ENCODE measurements around the gene POU2F3. TPM values are rescaled to one million over a fixed set of nuclear protein-coding genes. Genes with fewer than 3 reads are reported as not detected.

POU2F3 gene
- total and polyA plus RNA-seq, 2 of the 13 experiments (the other 11 are each of a cell fraction or from before 2014, with no cell fraction given): not detected

DNA sequence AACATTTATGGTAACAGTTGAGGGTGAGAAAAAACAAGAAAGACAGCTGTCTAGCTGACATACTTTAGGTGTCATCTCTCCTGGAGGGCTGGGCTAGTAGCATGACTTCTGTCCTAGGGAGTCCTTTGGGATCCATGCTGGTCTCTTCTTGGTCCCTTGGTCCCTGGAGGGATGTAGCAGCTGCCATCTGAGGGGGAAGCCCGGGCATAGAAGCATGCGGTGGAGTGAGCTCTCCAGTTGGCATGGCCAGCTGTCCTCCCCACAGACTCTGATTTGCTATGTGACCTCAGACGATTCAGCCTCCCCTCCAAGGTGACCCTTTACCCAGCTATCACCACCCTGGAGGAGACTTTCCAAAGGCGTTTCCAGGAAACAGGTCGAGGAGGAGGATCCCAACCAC is 28.7 kb downstream of the POU2F3 start:
- Histone ChIP-seq H3K4me2 (ENCODE audit: low read depth, low read length) (no peak overlapping the region), H3K27ac (ENCODE audit: extremely low read length, insufficient read depth, low read length) (no peak overlapping the region), H3K79me2 (ENCODE audit: insufficient read depth, low read length) (no peaks in the 10 kb centered on the region), H3K9me3 (ENCODE audit: low read length) (no peaks in the 10 kb centered on the region), H3K36me3 (replicated peaks in 1 of 2; ENCODE audit: control insufficient read depth in 1 of 2, insufficient read depth in 2 of 2, low read length in 2 of 2) (no peaks in the 10 kb centered on the region), H3K4me3 (replicated peaks in 1 of 3; ENCODE audit: insufficient read depth in 1 of 3, low read depth in 2 of 3, low read length in 3 of 3) (no peak overlapping the region), H3K27me3 (ENCODE audit: control insufficient read depth in 1 of 2, insufficient read depth in 2 of 2, low read length in 2 of 2) (peaks cover 4 to 38% of the 10 kb centered on the region in 2 experiments; a peak in 4 of 5 replicates), H3K4me1 (ENCODE audit: insufficient read depth, low read length) (no peaks in the 10 kb centered on the region), H2AFZ (ENCODE audit: low read length) (no peak overlapping the region), H3K9ac (ENCODE audit: insufficient read depth, low read depth, low read length) (no peak overlapping the region), H4K20me1 (ENCODE audit: insufficient read depth, low read length) (no peaks in the 10 kb centered on the region)
- no TSS peak for BruUV-seq (replicated peaks)
- in situ Hi-C loops (cut with HindIII; ENCODE audit: extremely low pct_ligation_motif_present, low pct_unique_long_range_greater_than_20kb) (no loop called here), intact Hi-C loops (cut with micrococcal nuclease; ENCODE audit: unreplicated experiment) (no loop called here)
- DNase-seq (ENCODE audit: low spot score): no peak
- ChIA-PET CTCF (ENCODE audit: low intra/inter-chr PET ratio, low total read pairs) (no interaction called here), POLR2A (no interaction called here)
- FAIRE-seq: no peak
- WGBS (ENCODE audit: low lambda C conversion rate): 4% methylated on average over 4 of the region's 5 CpGs
- ATAC-seq: no peak
- TF ChIP-seq JDP2 (CRISPR knock-in tag; IDR thresholded peaks at IDR 0.05; ENCODE audit: borderline replicate concordance) (no peak), HHEX (CRISPR knock-in tag; IDR thresholded peaks at IDR 0.05) (no peak), ERF (CRISPR knock-in tag; IDR thresholded peaks at IDR 0.05) (no peak), GABPB1 (CRISPR knock-in tag; IDR thresholded peaks at IDR 0.05) (no peak), ZNF629 (CRISPR knock-in tag; conservative IDR thresholded peaks at IDR 0.05) (no peak), ZMYM4 (CRISPR knock-in tag; IDR thresholded peaks at IDR 0.05) (no peak), ZNF136 (CRISPR knock-in tag; IDR thresholded peaks at IDR 0.05; ENCODE audit: low read depth) (no peak), ZNF607 (CRISPR knock-in tag; IDR thresholded peaks at IDR 0.05; ENCODE audit: borderline replicate concordance) (no peak), ZNF577 (CRISPR knock-in tag; IDR thresholded peaks at IDR 0.05; ENCODE audit: borderline replicate concordance, low read depth) (no peak), ZNF34 (CRISPR knock-in tag; IDR thresholded peaks at IDR 0.05; ENCODE audit: borderline replicate concordance) (no peak), MTA1 (CRISPR knock-in tag; IDR thresholded peaks at IDR 0.05; ENCODE audit: borderline replicate concordance) (no peak)
- TF ChIP-seq, protein P1, sequence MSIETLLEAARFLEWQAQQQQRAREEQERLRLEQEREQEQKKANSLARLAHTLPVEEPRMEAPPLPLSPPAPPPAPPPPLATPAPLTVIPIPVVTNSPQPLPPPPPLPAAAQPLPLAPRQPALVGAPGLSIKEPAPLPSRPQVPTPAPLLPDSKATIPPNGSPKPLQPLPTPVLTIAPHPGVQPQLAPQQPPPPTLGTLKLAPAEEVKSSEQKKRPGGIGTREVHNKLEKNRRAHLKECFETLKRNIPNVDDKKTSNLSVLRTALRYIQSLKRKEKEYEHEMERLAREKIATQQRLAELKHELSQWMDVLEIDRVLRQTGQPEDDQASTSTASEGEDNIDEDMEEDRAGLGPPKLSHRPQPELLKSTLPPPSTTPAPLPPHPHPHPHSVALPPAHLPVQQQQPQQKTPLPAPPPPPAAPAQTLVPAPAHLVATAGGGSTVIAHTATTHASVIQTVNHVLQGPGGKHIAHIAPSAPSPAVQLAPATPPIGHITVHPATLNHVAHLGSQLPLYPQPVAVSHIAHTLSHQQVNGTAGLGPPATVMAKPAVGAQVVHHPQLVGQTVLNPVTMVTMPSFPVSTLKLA (IDR thresholded peaks at IDR 0.05): no peak
- TF ChIP-seq, protein P2, sequence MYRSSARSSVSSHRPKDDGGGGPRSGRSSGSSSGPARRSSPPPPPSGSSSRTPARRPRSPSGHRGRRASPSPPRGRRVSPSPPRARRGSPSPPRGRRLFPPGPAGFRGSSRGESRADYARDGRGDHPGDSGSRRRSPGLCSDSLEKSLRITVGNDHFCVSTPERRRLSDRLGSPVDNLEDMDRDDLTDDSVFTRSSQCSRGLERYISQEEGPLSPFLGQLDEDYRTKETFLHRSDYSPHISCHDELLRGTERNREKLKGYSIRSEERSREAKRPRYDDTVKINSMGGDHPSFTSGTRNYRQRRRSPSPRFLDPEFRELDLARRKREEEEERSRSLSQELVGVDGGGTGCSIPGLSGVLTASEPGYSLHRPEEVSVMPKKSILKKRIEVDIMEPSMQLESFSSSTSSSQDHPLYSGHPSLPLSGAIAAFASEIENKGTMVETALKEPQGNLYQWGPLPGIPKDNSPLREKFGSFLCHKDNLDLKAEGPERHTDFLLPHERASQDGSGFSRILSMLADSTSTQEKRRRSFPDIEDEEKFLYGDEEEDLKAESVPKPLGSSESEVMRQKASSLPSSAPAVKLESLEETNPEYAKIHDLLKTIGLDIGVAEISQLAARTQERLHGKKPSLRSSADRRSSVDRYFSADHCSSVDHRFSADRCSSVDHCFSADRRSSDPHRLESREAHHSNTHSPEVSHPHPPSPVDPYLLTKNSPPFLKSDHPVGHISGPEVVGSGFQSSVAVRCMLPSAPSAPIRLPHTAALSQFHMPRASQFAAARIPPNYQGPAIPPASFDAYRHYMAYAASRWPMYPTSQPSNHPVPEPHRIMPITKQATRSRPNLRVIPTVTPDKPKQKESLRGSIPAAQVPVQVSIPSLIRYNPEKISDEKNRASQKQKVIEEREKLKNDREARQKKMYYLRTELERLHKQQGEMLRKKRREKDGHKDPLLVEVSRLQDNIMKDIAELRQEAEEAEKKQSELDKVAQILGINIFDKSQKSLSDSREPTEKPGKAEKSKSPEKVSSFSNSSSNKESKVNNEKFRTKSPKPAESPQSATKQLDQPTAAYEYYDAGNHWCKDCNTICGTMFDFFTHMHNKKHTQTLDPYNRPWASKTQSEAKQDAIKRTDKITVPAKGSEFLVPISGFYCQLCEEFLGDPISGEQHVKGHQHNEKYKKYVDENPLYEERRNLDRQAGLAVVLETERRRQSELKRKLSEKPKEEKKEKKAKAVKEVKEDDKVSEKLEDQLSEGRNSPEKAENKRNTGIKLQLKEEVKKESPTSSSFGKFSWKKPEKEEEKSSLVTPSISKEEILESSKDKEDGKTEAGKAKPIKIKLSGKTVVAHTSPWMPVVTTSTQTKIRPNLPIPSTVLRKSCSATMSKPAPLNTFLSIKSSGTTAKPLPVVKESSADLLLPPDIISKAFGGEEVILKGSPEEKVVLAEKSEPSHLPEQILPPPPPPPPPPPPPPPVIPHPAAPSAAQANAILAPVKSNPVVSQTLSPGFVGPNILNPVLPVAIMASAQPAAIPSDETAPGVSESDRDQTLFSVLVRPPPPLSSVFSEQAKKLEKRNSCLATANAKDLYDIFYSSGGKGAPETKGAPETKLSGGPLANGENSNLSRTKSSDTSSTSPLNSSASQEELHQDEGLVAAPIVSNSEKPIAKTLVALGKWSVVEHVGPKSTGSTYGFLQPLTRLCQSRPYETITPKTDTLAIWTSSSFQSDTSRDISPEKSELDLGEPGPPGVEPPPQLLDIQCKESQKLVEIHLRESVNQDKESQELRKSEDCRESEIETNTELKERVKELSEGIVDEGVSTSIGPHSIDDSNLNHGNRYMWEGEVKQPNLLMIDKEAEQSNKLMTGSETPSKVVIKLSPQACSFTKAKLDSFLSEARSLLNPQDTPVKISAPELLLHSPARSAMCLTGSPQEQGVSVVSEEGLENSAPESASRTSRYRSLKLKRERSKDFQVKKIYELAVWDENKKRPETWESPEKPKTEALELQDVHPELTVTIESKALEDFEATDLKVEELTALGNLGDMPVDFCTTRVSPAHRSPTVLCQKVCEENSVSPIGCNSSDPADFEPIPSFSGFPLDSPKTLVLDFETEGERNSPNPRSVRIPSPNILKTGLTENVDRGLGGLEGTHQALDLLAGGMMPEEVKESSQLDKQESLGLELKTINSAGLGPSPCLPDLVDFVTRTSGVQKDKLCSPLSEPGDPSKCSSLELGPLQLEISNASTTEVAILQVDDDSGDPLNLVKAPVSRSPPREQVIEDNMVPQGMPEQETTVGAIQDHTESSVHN (CRISPR knock-in tag; IDR thresholded peaks at IDR 0.05): no peak
- TF ChIP-seq, protein P3, sequence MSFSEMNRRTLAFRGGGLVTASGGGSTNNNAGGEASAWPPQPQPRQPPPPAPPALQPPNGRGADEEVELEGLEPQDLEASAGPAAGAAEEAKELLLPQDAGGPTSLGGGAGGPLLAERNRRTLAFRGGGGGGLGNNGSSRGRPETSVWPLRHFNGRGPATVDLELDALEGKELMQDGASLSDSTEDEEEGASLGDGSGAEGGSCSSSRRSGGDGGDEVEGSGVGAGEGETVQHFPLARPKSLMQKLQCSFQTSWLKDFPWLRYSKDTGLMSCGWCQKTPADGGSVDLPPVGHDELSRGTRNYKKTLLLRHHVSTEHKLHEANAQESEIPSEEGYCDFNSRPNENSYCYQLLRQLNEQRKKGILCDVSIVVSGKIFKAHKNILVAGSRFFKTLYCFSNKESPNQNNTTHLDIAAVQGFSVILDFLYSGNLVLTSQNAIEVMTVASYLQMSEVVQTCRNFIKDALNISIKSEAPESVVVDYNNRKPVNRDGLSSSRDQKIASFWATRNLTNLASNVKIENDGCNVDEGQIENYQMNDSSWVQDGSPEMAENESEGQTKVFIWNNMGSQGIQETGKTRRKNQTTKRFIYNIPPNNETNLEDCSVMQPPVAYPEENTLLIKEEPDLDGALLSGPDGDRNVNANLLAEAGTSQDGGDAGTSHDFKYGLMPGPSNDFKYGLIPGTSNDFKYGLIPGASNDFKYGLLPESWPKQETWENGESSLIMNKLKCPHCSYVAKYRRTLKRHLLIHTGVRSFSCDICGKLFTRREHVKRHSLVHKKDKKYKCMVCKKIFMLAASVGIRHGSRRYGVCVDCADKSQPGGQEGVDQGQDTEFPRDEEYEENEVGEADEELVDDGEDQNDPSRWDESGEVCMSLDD (CRISPR knock-in tag; IDR thresholded peaks at IDR 0.05; ENCODE audit: borderline replicate concordance): no peak
